Measurements from ENCODE around the gene ZNF23. TPM values are rescaled to one million over a fixed set of nuclear protein-coding genes. Genes with fewer than 3 reads are reported as not detected.
"Not testable (repeated sequence)": the region's sequence is repeated elsewhere in the genome, so short reads cannot be mapped to it uniquely, and the experiment has no call there.

Gene ZNF23
- 19.3 TPM for polyA plus RNA-seq (2012; ENCODE audit: insufficient read depth, insufficient read length, low read depth)

GRCh38 chr16:71461686-71462648 is at the start of gene ZNF23:
Gene ZNF23 (minus strand): TSS chr16:71462247. CDS start chr16:71456796, 5,451 bp downstream.
- Histone ChIP-seq H3K4me3 (ENCODE audit: low read depth, low read length) (peak within 1 kb of the TSS; percentile 95), H3K4me1 (no peaks in the 10 kb centered on the region), H3K27me3 (no peaks in the 10 kb centered on the region), H3K9me3 (no peaks in the 10 kb centered on the region), H3K36me3 (no peaks in the 10 kb centered on the region)
- peak; percentile 86 for DNase-seq
- no peak for TF ChIP-seq CTCF (IDR thresholded peaks at IDR 0.05; ENCODE audit: low read depth, low read length)

DNA sequence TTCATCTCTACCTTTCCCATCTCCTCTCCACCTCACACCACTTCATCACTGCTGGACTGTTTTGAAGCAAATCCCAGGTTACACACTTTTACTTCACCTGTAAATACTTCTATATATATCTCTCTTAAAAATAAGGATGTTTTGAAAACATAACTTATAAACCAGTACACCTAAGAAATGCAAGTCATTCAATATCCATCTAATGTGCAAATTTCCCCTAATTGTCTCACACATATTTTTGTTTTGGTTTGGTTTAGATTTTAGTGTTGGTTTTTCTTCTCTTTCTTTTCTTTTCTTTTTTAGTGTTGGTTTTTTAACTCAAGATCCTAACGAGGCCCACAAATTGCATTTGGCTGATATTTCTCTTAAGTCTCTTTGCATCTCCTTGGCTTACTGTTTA is 45.0 kb upstream of the ZNF23 start:
- no peak for DNase-seq

GRCh38 chr16:71504901-71505300 is 42.9 kb upstream of the ZNF23 start:
- H3K27me3 ChIP-seq: no peaks in the 10 kb centered on the region; the same call in 1 of the 2 replicates
- no peak for TF ChIP-seq CTCF (IDR thresholded peaks at IDR 0.05; ENCODE audit: low read depth, low read length)
- no peaks in the 10 kb centered on the region for H3K36me3 ChIP-seq
- H3K9me3 ChIP-seq: no peaks in the 10 kb centered on the region
- H3K4me3 ChIP-seq (ENCODE audit: low read depth, low read length): no peak overlapping the region
- H3K4me1 ChIP-seq: no peaks in the 10 kb centered on the region
- no peak for DNase-seq

More for the DNA sequence above, 45.0 kb upstream of the ZNF23 start:
- Histone ChIP-seq H3K4me1 (no peaks in the 10 kb centered on the region), H3K4me3 (ENCODE audit: low read depth, low read length) (no peak overlapping the region), H3K9me3 (no peaks in the 10 kb centered on the region), H3K27me3 (peaks cover 4% of the 10 kb centered on the region), H3K36me3 (no peaks in the 10 kb centered on the region)
- no peak for TF ChIP-seq CTCF (IDR thresholded peaks at IDR 0.05; ENCODE audit: low read depth, low read length)

- not testable (repeated sequence) for H3K9me3 ChIP-seq; DNase-seq; H3K4me3 ChIP-seq (ENCODE audit: low read depth, low read length); H3K36me3 ChIP-seq; H3K4me1 ChIP-seq; H3K27me3 ChIP-seq
These were observed 42.0 kb upstream of the ZNF23 start for GRCh38 chr16:71504051-71504450.

DNA sequence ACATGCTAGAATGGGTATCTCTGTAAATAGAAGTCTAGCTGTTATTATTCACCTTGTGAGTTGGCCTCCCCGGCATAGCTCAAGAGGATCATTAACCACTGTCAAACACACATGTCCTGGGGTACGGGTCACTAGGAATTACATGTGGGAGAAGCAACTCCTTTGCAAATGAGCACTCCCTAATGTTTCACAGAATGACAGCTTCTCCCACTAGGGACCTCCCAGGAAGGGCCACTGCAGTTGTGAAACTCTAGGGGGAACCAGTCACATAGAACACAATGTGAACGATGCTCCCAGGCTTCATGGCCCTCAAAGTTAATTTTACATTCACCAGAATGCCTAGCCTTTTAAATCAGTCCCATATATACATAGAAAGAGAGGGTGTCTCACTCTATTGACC is 39.5 kb upstream of the ZNF23 start:
- DNase-seq: no peak
- Histone ChIP-seq H3K9me3 (no peaks in the 10 kb centered on the region), H3K27me3 (0 out of 2 replicates have a peak, but pooled peaks cover 6% of the 10 kb centered on the region), H3K36me3 (no peaks in the 10 kb centered on the region), H3K4me3 (ENCODE audit: low read depth, low read length) (no peak overlapping the region), H3K4me1 (no peaks in the 10 kb centered on the region)
- TF ChIP-seq CTCF (IDR thresholded peaks at IDR 0.05; ENCODE audit: low read depth, low read length): no peak

GRCh38 chr16:71500964-71501363 is 38.9 kb upstream of the ZNF23 start:
- Histone ChIP-seq H3K27me3 (0 out of 2 replicates have a peak, but pooled peaks cover 7% of the 10 kb centered on the region), H3K4me1 (no peaks in the 10 kb centered on the region), H3K4me3 (ENCODE audit: low read depth, low read length) (no peak overlapping the region), H3K9me3 (no peaks in the 10 kb centered on the region), H3K36me3 (no peaks in the 10 kb centered on the region)
- no peak for TF ChIP-seq CTCF (IDR thresholded peaks at IDR 0.05; ENCODE audit: low read depth, low read length)
- DNase-seq: no peak
